Measurements from ENCODE around the gene GAGE13. TPM values are rescaled to one million over a fixed set of nuclear protein-coding genes. Genes with fewer than 3 reads are reported as not detected.
"Not testable (repeated sequence)": the region's sequence is repeated elsewhere in the genome, so short reads cannot be mapped to it uniquely, and the experiment has no call there.

GAGE13 gene
- polyA plus RNA-seq, 1 experiment = not detected

DNA sequence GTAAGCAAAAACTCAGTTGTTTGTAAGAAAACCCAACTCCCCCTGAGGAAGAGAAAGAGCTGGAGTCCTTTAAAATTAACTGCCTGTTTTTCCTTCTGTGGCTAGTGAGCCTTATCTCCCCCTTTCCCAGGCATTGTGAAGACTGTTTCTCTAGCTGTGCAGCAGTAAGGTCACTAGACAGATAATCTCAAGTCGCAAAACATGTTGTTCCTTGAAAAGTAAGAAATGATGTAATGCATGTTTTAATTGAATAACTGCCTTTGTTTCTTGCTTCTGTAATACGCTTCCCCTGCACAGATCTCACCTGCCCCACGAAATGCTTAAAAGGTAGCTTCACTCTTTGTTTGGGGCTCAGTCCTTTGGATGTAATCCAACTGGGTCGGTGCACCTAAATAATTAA lies 15.3 kb upstream of the GAGE13 start:
- ChIA-PET POLR2A (no interaction called here), CTCF (no interaction called here)
- TF ChIP-seq, protein P1, sequence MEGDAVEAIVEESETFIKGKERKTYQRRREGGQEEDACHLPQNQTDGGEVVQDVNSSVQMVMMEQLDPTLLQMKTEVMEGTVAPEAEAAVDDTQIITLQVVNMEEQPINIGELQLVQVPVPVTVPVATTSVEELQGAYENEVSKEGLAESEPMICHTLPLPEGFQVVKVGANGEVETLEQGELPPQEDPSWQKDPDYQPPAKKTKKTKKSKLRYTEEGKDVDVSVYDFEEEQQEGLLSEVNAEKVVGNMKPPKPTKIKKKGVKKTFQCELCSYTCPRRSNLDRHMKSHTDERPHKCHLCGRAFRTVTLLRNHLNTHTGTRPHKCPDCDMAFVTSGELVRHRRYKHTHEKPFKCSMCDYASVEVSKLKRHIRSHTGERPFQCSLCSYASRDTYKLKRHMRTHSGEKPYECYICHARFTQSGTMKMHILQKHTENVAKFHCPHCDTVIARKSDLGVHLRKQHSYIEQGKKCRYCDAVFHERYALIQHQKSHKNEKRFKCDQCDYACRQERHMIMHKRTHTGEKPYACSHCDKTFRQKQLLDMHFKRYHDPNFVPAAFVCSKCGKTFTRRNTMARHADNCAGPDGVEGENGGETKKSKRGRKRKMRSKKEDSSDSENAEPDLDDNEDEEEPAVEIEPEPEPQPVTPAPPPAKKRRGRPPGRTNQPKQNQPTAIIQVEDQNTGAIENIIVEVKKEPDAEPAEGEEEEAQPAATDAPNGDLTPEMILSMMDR (IDR thresholded peaks at IDR 0.05; ENCODE audit: insufficient read depth, low read depth, low read length) = no peak
- no peaks in the 10 kb centered on the region for H3K27me3 ChIP-seq (ENCODE audit: control insufficient read depth, insufficient read depth, low read length)
- H3K4me3 ChIP-seq (ENCODE audit: low read depth, low read length) = no peak overlapping the region
- H3K36me3 ChIP-seq (ENCODE audit: control insufficient read depth, insufficient read depth, low read length) = no peaks in the 10 kb centered on the region
- DNase-seq (ENCODE audit: low read depth) = no peak

DNA sequence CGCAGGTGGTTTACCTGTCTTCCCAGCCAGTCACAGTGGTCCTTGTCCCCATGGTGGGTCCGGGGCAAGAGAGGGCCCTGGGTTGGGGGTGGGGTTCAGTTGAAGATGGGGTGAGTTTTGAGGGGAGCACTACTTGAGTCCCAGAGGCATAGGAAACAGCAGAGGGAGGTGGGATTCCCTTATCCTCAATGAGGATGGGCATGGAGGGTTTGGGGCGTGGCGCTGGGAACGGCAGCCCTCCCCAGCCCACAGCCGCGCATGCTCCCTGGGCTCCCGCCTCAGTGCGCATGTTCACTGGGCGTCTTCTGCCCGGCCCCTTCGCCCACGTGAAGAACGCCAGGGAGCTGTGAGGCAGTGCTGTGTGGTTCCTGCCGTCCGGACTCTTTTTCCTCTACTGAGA lies 9.6 kb upstream of the GAGE13 start, which contains the start of gene GAGE12J:
Gene GAGE12J, plus strand, starts transcription at position 301 of the 400 bp plus-strand sequence. CDS start 1,157 bp downstream, outside the sequence.
- POLR2A ChIA-PET; H3K36me3 ChIP-seq (ENCODE audit: control insufficient read depth, insufficient read depth, low read length); H3K4me3 ChIP-seq (ENCODE audit: low read depth, low read length); DNase-seq (ENCODE audit: low read depth); CTCF ChIA-PET; H3K27me3 ChIP-seq (ENCODE audit: control insufficient read depth, insufficient read depth, low read length): not testable (repeated sequence)

DNA sequence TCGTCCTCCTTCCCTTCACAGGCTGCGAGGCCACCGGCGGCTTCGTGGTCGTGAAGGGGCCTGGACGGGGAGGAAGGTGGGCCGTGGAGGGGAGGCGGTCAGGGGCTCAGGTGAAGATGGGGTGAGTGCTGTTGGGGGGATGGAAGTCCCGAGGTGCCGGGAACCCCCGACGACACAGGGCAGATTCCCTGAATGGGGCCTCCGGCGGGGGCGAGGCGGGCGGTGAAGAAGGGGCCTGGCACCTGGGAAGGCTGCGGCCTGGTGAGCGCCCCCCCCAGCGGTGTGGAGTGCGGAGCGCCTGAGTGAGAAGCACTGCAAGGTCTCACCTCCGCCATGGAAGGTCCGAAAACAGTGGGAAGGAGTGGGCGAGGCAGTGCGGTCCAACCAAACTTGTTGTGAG lies 9.1 kb upstream of the GAGE13 start:
- CTCF ChIA-PET; H3K4me3 ChIP-seq (ENCODE audit: low read depth, low read length); H3K27me3 ChIP-seq (ENCODE audit: control insufficient read depth, insufficient read depth, low read length); H3K36me3 ChIP-seq (ENCODE audit: control insufficient read depth, insufficient read depth, low read length); DNase-seq (ENCODE audit: low read depth); POLR2A ChIA-PET: not testable (repeated sequence)

DNA sequence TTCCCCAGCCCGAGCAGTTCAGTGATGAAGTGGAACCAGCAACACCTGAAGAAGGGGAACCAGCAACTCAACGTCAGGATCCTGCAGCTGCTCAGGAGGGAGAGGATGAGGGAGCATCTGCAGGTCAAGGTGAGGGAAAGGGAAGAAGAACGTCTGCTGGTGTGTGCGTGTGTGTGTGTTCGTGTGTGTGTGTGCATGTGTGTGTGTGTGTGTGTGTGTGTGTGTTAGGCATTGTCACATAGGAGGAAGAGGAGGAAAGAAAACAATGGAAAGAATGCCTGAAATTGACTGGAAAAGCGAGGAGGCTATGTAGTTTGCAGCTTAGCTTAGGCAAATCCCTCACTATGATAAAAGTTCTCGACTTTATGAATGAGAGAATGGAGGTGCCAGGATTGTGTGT lies 7.6 kb upstream of the GAGE13 start:
- CTCF ChIA-PET; H3K4me3 ChIP-seq (ENCODE audit: low read depth, low read length); POLR2A ChIA-PET; H3K27me3 ChIP-seq (ENCODE audit: control insufficient read depth, insufficient read depth, low read length); DNase-seq (ENCODE audit: low read depth); H3K36me3 ChIP-seq (ENCODE audit: control insufficient read depth, insufficient read depth, low read length): not testable (repeated sequence)

DNA sequence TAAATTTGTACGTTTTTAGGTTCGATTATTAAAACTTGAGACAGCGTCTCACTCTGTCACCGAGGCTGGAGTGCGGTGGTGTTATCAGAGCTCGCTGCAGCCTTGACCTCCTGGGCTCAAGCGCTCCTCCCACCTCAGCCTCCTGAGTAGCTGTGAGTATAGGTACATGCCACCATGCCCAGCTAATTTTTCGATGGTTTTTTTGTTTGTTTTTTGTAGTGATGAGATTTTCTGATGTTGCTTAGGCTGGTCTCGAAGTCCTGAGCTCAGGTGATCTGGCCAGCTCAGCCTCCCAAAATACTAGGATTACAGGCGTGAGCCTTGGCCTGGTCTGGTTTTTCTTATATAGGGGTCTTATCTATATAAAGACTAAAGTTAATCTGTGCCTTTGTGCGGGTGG lies 961 bp upstream of the GAGE13 start:
- CTCF ChIA-PET; DNase-seq (ENCODE audit: low read depth); POLR2A ChIA-PET; H3K4me3 ChIP-seq (ENCODE audit: low read depth, low read length); H3K36me3 ChIP-seq (ENCODE audit: control insufficient read depth, insufficient read depth, low read length); H3K27me3 ChIP-seq (ENCODE audit: control insufficient read depth, insufficient read depth, low read length): not testable (repeated sequence)

DNA sequence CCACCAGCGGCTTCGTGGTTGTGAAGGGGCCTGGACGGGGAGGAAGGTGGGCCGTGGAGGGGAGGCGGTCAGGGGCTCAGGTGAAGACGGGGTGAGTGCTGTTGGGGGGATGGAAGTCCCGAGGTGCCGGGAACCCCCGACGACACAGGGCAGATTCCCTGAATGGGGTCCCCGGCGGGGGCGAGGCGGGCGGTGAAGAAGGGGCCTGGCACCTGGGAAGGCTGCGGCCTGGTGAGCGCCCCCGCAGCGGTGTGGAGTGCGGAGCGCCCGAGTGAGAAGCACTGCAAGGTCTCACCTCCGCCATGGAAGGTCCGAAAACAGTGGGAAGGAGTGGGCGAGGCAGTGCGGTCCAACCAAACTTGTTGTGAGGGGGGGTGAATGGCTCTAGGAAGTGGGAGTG lies 459 bp downstream of the GAGE13 start:
- POLR2A ChIA-PET; H3K36me3 ChIP-seq (ENCODE audit: control insufficient read depth, insufficient read depth, low read length); CTCF ChIA-PET; H3K4me3 ChIP-seq (ENCODE audit: low read depth, low read length); H3K27me3 ChIP-seq (ENCODE audit: control insufficient read depth, insufficient read depth, low read length); DNase-seq (ENCODE audit: low read depth): not testable (repeated sequence)

DNA sequence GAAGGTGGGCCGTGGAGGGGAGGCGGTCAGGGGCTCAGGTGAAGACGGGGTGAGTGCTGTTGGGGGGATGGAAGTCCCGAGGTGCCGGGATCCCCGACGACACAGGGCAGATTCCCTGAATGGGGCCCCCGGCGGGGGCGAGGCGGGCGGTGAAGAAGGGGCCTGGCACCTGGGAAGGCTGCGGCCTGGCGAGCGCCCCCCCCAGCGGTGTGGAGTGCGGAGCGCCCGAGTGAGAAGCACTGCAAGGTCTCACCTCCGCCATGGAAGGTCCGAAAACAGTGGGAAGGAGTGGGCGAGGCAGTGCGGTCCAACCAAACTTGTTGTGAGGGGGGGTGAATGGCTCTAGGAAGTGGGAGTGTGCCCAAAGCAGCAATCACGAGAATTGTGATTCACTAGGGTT lies 10.1 kb downstream of the GAGE13 start:
- H3K36me3 ChIP-seq (ENCODE audit: control insufficient read depth, insufficient read depth, low read length); DNase-seq (ENCODE audit: low read depth); H3K4me3 ChIP-seq (ENCODE audit: low read depth, low read length); POLR2A ChIA-PET; H3K27me3 ChIP-seq (ENCODE audit: control insufficient read depth, insufficient read depth, low read length); CTCF ChIA-PET: not testable (repeated sequence)

DNA sequence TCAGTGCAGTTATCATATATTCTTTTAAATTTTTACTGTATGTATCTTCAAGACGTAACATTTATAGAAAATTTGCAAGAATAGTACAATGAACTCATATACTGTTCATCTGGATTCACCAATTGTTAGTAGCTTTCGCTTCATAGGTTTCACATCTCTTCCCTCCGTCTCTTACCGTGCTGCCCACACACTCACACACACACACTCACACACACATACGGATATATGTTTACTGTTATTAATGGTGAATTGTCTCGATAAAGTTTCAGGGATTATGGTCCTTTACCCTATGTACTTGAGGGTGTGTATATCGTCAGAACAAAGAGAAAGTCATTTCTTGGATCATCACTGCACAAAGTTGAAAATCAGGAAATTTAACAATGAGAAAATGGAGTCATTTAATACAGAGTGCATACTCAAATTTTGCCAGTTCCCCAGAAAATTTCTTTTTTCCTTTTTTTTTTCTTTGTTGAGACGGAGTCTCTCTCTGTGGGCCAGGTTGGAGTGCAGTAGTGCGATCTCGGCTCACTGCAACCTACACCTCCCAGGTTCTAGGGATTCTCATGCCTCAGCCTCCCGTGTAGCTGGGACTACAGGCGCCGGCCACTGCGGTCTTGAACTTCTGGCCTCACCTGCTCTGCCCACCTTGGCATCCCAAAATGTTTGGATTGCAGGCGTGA lies 13.3 kb downstream of the GAGE13 start:
- H3K36me3 ChIP-seq (ENCODE audit: control insufficient read depth, insufficient read depth, low read length); CTCF ChIA-PET; POLR2A ChIA-PET; H3K4me3 ChIP-seq (ENCODE audit: low read depth, low read length); DNase-seq (ENCODE audit: low read depth); H3K27me3 ChIP-seq (ENCODE audit: control insufficient read depth, insufficient read depth, low read length): not testable (repeated sequence)

DNA sequence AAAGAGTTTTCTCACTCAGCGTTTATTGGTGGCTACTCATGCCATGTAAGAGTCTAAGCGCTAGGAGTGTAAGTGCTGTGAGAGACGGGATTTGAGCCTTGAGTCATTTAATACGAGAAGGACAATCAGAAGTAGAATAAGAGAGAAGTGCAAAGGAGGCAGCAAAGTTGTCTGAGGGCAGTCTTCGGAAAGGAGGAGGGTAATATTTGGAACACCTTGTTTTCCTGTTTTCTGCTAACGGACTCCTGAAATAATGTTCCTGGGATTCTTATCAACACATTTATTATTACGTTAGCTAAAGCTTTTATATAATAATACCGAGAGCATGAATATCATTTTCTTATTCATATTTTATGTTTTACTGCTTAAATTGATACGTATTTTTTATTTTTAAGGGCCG lies 14.0 kb downstream of the GAGE13 start:
- POLR2A ChIA-PET; H3K36me3 ChIP-seq (ENCODE audit: control insufficient read depth, insufficient read depth, low read length); CTCF ChIA-PET; H3K4me3 ChIP-seq (ENCODE audit: low read depth, low read length); H3K27me3 ChIP-seq (ENCODE audit: control insufficient read depth, insufficient read depth, low read length); DNase-seq (ENCODE audit: low read depth): not testable (repeated sequence)

DNA sequence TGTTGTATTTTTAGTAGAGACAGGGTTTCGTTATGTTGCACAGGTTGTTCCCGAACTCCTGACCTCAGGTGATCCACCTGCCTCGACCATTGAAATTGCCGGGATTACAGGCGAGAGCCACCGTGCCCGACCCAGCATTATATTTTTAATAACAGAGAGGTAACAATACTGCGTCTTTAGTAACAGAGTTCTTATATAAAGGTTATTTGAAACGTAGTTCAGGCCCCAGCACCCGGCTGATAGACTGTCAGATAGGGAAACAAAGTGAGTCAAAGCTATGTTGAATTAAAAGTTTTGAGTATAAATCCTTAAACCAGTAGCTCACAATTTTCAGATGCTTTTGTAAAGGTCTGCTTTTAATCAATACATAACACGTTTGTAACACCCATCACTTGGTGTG lies 14.8 kb downstream of the GAGE13 start:
- POLR2A ChIA-PET; H3K4me3 ChIP-seq (ENCODE audit: low read depth, low read length); H3K27me3 ChIP-seq (ENCODE audit: control insufficient read depth, insufficient read depth, low read length); CTCF ChIA-PET; H3K36me3 ChIP-seq (ENCODE audit: control insufficient read depth, insufficient read depth, low read length); DNase-seq (ENCODE audit: low read depth): not testable (repeated sequence)
